Endothelial cell of coronary artery (primary cell): ENCODE measurements around the gene FERMT1. TPM values are rescaled to one million over a fixed set of nuclear protein-coding genes. Genes with fewer than 3 reads are reported as not detected.

Experiments used
- total RNA-seq: library from RNA; depleted of rRNA; stranded (reverse); fragments of >200 nt; gene quantifications from 2 replicates; pipeline ENCODE4 v1.2.3, GENCODE V29; 2014

FERMT1 gene
- 1.7 and 3.0 TPM in 2 replicates for total RNA-seq

GRCh38 chr20:6122873-6123648, at the start of gene FERMT1:
Gene FERMT1 (minus strand): TSS chr20:6123030. CDS start chr20:6119554, 3,476 bp downstream.

GRCh38 chr20:6053776-6054688, 68.8 kb downstream of the FERMT1 start, which contains the start of gene LRRN4:
Gene LRRN4 (minus strand): TSS chr20:6054060. CDS start chr20:6052799, 1,261 bp downstream.

Other genes with a start within 250 kb of the FERMT1 start
- under 0.01 TPM in 1 of 2 replicates, not detected in the other for gene CHGB, start 211.5 kb downstream of the FERMT1 start, total RNA-seq
- 5.8 and 8.1 TPM in 2 replicates for gene TRMT6, start 172.5 kb downstream of the FERMT1 start, total RNA-seq
- gene MCM8, start 172.4 kb downstream of the FERMT1 start, total RNA-seq = 5.0 and 8.3 TPM in 2 replicates
- 33.5 and 37.7 TPM in 2 replicates for gene CRLS1, start 116.9 kb downstream of the FERMT1 start, total RNA-seq
- gene LRRN4, start 69.0 kb downstream of the FERMT1 start, total RNA-seq = not detected in 2 replicates